ENCODE data around the gene ZNF385B.

Gene ZNF385B

DNA sequence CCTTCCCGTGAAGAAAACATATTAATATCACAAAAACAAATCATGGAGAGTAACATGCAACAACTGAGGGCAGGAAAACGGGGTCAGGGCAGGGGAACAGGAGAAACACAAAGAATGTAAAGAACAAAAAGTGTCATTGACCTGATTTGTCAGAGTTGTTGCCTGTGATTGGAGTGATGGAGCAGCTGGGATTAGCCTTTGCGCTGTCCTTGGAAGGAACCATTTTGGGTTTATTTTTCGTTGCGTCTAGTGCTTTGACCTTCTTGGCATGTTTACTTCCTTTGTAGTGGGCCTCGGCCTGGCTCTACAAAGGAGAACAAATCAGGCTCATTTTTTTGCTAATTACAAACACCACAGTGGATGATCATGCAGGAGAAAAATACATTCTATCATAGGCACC lies 378.3 kb downstream of the ZNF385B start:
- Histone ChIP-seq H3K18ac (ENCODE audit: low read length) (no peak overlapping the region), H3K36me3 (ENCODE audit: control insufficient read depth in 1 of 2, insufficient read depth in 2 of 2, low read length in 2 of 2) (no peaks in the 10 kb centered on the region), H2BK12ac (ENCODE audit: low read length) (no peak overlapping the region), H4K8ac (ENCODE audit: low read depth, low read length) (no peak overlapping the region), H2AFZ (ENCODE audit: insufficient read depth, low read length, poor library complexity) (no peak overlapping the region), H3K4ac (ENCODE audit: low read depth, low read length) (no peak overlapping the region), H4K12ac (ENCODE audit: low read depth, low read length) (no peak overlapping the region), H2AK5ac (ENCODE audit: low read length) (no peak overlapping the region), H2BK5ac (ENCODE audit: low read depth, low read length, poor library complexity) (no peak overlapping the region), H4K91ac (ENCODE audit: low read depth, low read length) (no peak overlapping the region), H3K9me3 (ENCODE audit: insufficient read depth, low read depth, low read length) (no peaks in the 10 kb centered on the region), H3K4me1 (ENCODE audit: control insufficient read depth in 1 of 2, insufficient read depth in 2 of 2, low read length in 2 of 2) (no peaks in the 10 kb centered on the region), H3K79me2 (ENCODE audit: control insufficient read depth, insufficient read depth, low read length, poor library complexity) (no peaks in the 10 kb centered on the region), H3K9ac (ENCODE audit: low read length) (no peak overlapping the region), H3K79me1 (ENCODE audit: low read length) (no peaks in the 10 kb centered on the region), H3K4me2 (ENCODE audit: low read length) (no peak overlapping the region), H3K14ac (ENCODE audit: low read length) (no peak overlapping the region), H3K4me3 (ENCODE audit: low read depth, low read length) (no peak overlapping the region), H3K23ac (ENCODE audit: low read length) (no peak overlapping the region), H3K27ac (ENCODE audit: low read depth, low read length) (no peak overlapping the region), H3K27me3 (ENCODE audit: insufficient read depth, low read length) (no peaks in the 10 kb centered on the region), H2BK120ac (ENCODE audit: insufficient read depth, low read length, poor library complexity) (no peak overlapping the region)
- WGBS (ENCODE audit: extremely low coverage, insufficient coverage, insufficient read length) = no CpG with 5 or more reads among the region's 6 CpGs
- DNase-seq = no peak

DNA sequence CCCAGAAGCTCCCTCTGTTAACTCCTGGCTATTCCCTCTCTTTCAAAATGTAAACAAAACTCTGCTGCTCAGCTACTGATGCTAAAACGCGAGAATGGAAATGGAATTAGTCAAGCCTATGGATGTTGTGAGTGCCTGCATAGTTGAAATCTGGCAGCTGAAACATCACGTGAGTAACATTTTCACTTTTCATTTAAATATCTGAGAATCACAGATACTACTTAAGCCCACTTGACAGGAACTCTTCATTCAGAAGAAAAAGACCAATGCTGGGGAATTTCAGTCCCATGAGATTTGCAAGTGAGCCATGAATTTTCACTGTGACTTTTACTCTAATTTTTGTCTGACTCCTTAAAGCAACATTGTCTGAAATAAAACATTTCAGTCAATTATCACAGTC lies 381.5 kb downstream of the ZNF385B start:
- no peak overlapping the region for H4K91ac ChIP-seq (ENCODE audit: low read depth, low read length)
- H3K27ac ChIP-seq (ENCODE audit: low read depth, low read length) = no peak overlapping the region
- H3K27me3 ChIP-seq (ENCODE audit: insufficient read depth, low read length) = no peaks in the 10 kb centered on the region
- no peak overlapping the region for H3K9ac ChIP-seq (ENCODE audit: low read length)
- no peak overlapping the region for H3K4me2 ChIP-seq (ENCODE audit: low read length)
- H3K79me1 ChIP-seq (ENCODE audit: low read length) = no peaks in the 10 kb centered on the region
- H3K14ac ChIP-seq (ENCODE audit: low read length) = no peak overlapping the region
- no peaks in the 10 kb centered on the region for H3K9me3 ChIP-seq (ENCODE audit: insufficient read depth, low read depth, low read length)
- no peak overlapping the region for H4K8ac ChIP-seq (ENCODE audit: low read depth, low read length)
- no peak overlapping the region for H3K18ac ChIP-seq (ENCODE audit: low read length)
- H2BK120ac ChIP-seq (ENCODE audit: insufficient read depth, low read length, poor library complexity) = no peak overlapping the region
- no peak overlapping the region for H4K12ac ChIP-seq (ENCODE audit: low read depth, low read length)
- H3K4me3 ChIP-seq (ENCODE audit: low read depth, low read length) = no peak overlapping the region
- H2BK12ac ChIP-seq (ENCODE audit: low read length) = no peak overlapping the region
- H2BK5ac ChIP-seq (ENCODE audit: low read depth, low read length, poor library complexity) = no peak overlapping the region
- no CpG with 5 or more reads among the region's 3 CpGs for WGBS (ENCODE audit: extremely low coverage, insufficient coverage, insufficient read length)
- H3K23ac ChIP-seq (ENCODE audit: low read length) = no peak overlapping the region
- no peak overlapping the region for H3K4ac ChIP-seq (ENCODE audit: low read depth, low read length)
- DNase-seq = no peak
- H3K36me3 ChIP-seq (ENCODE audit: control insufficient read depth in 1 of 2, insufficient read depth in 2 of 2, low read length in 2 of 2) = no peaks in the 10 kb centered on the region
- no peak overlapping the region for H2AFZ ChIP-seq (ENCODE audit: insufficient read depth, low read length, poor library complexity)
- H3K79me2 ChIP-seq (ENCODE audit: control insufficient read depth, insufficient read depth, low read length, poor library complexity) = no peaks in the 10 kb centered on the region
- no peak overlapping the region for H2AK5ac ChIP-seq (ENCODE audit: low read length)
- H3K4me1 ChIP-seq (ENCODE audit: control insufficient read depth in 1 of 2, insufficient read depth in 2 of 2, low read length in 2 of 2) = no peaks in the 10 kb centered on the region

DNA sequence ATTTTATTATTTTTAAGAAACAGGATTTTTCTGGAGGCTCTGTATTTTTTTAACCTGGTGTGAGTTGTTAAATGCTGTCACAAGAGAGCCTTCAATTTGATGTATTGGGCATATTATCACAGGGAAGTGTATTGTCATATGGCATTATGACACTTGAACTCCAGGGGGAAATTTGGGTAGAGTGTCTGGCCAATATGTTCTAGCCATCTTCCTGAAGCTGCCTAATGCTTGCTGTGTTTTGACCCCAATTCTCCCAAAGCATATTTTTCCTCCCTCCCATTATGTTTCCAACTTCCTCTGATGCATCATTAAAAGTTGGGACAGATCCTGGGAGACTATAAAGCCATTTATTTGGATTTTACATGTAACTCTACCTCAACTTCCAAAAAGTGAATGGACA lies 382.6 kb downstream of the ZNF385B start:
- no peak overlapping the region for H3K4ac ChIP-seq (ENCODE audit: low read depth, low read length)
- H4K12ac ChIP-seq (ENCODE audit: low read depth, low read length) = no peak overlapping the region
- no peak overlapping the region for H3K27ac ChIP-seq (ENCODE audit: low read depth, low read length)
- no peak overlapping the region for H4K91ac ChIP-seq (ENCODE audit: low read depth, low read length)
- no peak overlapping the region for H2AFZ ChIP-seq (ENCODE audit: insufficient read depth, low read length, poor library complexity)
- H3K4me2 ChIP-seq (ENCODE audit: low read length) = no peak overlapping the region
- DNase-seq = no peak
- no peak overlapping the region for H3K4me3 ChIP-seq (ENCODE audit: low read depth, low read length)
- H3K23ac ChIP-seq (ENCODE audit: low read length) = no peak overlapping the region
- H2AK5ac ChIP-seq (ENCODE audit: low read length) = no peak overlapping the region
- no peaks in the 10 kb centered on the region for H3K36me3 ChIP-seq (ENCODE audit: control insufficient read depth in 1 of 2, insufficient read depth in 2 of 2, low read length in 2 of 2)
- no peaks in the 10 kb centered on the region for H3K4me1 ChIP-seq (ENCODE audit: control insufficient read depth in 1 of 2, insufficient read depth in 2 of 2, low read length in 2 of 2)
- H2BK120ac ChIP-seq (ENCODE audit: insufficient read depth, low read length, poor library complexity) = no peak overlapping the region
- H3K27me3 ChIP-seq (ENCODE audit: insufficient read depth, low read length) = no peaks in the 10 kb centered on the region
- H3K18ac ChIP-seq (ENCODE audit: low read length) = no peak overlapping the region
- H2BK12ac ChIP-seq (ENCODE audit: low read length) = no peak overlapping the region
- H3K9me3 ChIP-seq (ENCODE audit: insufficient read depth, low read depth, low read length) = no peaks in the 10 kb centered on the region
- H3K9ac ChIP-seq (ENCODE audit: low read length) = no peak overlapping the region
- no peak overlapping the region for H2BK5ac ChIP-seq (ENCODE audit: low read depth, low read length, poor library complexity)
- no peak overlapping the region for H4K8ac ChIP-seq (ENCODE audit: low read depth, low read length)
- no peak overlapping the region for H3K14ac ChIP-seq (ENCODE audit: low read length)
- no peaks in the 10 kb centered on the region for H3K79me1 ChIP-seq (ENCODE audit: low read length)
- no peaks in the 10 kb centered on the region for H3K79me2 ChIP-seq (ENCODE audit: control insufficient read depth, insufficient read depth, low read length, poor library complexity)

DNA sequence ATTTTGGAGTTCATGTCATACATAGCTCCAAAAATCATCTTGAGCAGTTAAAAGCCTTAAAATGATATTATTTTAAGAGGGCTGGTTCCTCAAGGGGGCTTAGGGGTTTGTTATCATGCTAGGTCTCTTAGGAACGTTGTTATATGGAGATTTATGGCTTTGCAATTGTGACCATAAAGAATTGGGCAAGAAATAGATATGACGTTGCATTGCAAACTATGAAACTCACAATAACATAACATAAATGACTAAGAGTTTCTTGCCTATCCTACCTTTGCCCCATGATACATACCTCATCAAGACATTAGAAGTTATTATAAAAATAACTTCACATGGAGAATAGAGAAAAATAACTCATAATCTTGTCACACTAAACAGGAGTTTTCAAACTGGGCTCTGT lies 390.4 kb downstream of the ZNF385B start:
- H3K14ac ChIP-seq (ENCODE audit: low read length) = no peak overlapping the region

More for the DNA sequence above, 390.4 kb downstream of the ZNF385B start:
- no peaks in the 10 kb centered on the region for H3K79me2 ChIP-seq (ENCODE audit: control insufficient read depth, insufficient read depth, low read length, poor library complexity)
- no peak overlapping the region for H3K4me2 ChIP-seq (ENCODE audit: low read length)
- H2BK120ac ChIP-seq (ENCODE audit: insufficient read depth, low read length, poor library complexity) = no peak overlapping the region
- H3K23ac ChIP-seq (ENCODE audit: low read length) = no peak overlapping the region
- H3K18ac ChIP-seq (ENCODE audit: low read length) = no peak overlapping the region
- H2BK5ac ChIP-seq (ENCODE audit: low read depth, low read length, poor library complexity) = no peak overlapping the region
- no peak overlapping the region for H2BK12ac ChIP-seq (ENCODE audit: low read length)
- no peaks in the 10 kb centered on the region for H3K27me3 ChIP-seq (ENCODE audit: insufficient read depth, low read length)
- H3K27ac ChIP-seq (ENCODE audit: low read depth, low read length) = no peak overlapping the region
- H3K4me1 ChIP-seq (ENCODE audit: control insufficient read depth in 1 of 2, insufficient read depth in 2 of 2, low read length in 2 of 2) = no peaks in the 10 kb centered on the region
- no peak overlapping the region for H2AFZ ChIP-seq (ENCODE audit: insufficient read depth, low read length, poor library complexity)
- no peak overlapping the region for H3K4me3 ChIP-seq (ENCODE audit: low read depth, low read length)
- H3K4ac ChIP-seq (ENCODE audit: low read depth, low read length) = no peak overlapping the region
- H4K8ac ChIP-seq (ENCODE audit: low read depth, low read length) = no peak overlapping the region
- no peak for DNase-seq
- H4K12ac ChIP-seq (ENCODE audit: low read depth, low read length) = no peak overlapping the region
- H3K9ac ChIP-seq (ENCODE audit: low read length) = no peak overlapping the region
- no peak overlapping the region for H2AK5ac ChIP-seq (ENCODE audit: low read length)
- no peaks in the 10 kb centered on the region for H3K79me1 ChIP-seq (ENCODE audit: low read length)
- H4K91ac ChIP-seq (ENCODE audit: low read depth, low read length) = no peak overlapping the region
- WGBS (ENCODE audit: extremely low coverage, insufficient coverage, insufficient read length) = no CpG with 5 or more reads among the region's 2 CpGs
- no peaks in the 10 kb centered on the region for H3K9me3 ChIP-seq (ENCODE audit: insufficient read depth, low read depth, low read length)
- H3K36me3 ChIP-seq (ENCODE audit: control insufficient read depth in 1 of 2, insufficient read depth in 2 of 2, low read length in 2 of 2) = no peaks in the 10 kb centered on the region
